ENCODE measurements around the gene PPP3CA.

GRCh38 chr4:101229116-101229515 is 118.2 kb downstream of the PPP3CA start:
- TF ChIP-seq CTCF (IDR thresholded peaks at IDR 0.05; ENCODE audit: low read length), result no peak
- no peak for TF ChIP-seq EZH2phosphoT487 (IDR thresholded peaks at IDR 0.05; ENCODE audit: low read length)

Data from MM.1S (cell line).